Stimulated activated CD4-positive, alpha-beta T cell treated with anti-CD3 and anti-CD28 coated beads, Interleukin-12 subunit alpha, Interleukin-12 subunit beta, amount 100 ng/mL, for 4 hours (primary cell): Measurements from ENCODE around the gene GRK1.

Source experiments
- DNase-seq: peaks from one replicate; pipeline ENCODE4 v3.0.0-alpha.2; 2020

The GRK1 gene

DNA sequence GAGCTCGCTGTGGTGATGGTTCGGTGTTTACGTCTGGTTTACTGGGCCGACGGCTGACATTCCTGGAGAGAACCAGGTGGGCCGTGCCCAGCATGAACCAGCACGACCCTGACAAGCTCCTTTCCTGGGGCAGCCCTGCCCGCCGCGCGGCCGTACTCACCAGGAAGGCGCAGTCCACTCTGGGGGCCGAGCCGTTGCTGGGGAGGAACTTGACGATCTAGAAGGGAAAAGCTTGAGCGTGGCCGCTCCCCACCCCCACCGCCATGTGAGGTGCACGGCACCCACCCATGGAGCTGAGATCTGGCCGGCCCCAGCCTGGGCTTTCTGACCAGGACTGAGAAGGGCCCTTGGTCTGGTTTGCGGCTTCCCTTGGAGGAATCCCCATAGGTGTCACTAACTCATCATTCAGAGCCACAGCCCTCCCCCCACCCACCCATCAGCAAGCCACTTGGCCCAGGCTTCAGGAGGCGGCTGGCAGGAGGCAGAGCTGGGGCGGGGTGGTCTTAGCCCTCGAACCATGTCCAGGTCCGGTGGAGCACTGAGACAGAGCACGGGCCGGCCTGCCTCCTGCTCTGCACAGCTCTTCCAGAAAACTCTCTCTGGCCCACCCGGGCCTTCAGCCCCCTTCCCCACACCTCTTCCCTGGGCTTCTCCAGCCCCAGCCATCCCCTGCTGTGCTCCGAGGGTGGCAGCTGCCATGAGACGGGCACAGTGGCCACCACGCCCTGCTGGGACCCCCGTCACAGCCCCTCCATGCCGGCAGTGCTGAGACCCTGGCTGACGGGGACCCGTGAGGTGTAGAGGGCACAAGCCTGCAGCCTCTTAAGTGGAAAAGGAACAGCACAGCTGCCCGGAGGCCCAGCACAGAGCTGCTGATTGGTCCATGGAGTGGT, 15.3 kb upstream of the GRK1 start:
- DNase-seq = no peak

DNA sequence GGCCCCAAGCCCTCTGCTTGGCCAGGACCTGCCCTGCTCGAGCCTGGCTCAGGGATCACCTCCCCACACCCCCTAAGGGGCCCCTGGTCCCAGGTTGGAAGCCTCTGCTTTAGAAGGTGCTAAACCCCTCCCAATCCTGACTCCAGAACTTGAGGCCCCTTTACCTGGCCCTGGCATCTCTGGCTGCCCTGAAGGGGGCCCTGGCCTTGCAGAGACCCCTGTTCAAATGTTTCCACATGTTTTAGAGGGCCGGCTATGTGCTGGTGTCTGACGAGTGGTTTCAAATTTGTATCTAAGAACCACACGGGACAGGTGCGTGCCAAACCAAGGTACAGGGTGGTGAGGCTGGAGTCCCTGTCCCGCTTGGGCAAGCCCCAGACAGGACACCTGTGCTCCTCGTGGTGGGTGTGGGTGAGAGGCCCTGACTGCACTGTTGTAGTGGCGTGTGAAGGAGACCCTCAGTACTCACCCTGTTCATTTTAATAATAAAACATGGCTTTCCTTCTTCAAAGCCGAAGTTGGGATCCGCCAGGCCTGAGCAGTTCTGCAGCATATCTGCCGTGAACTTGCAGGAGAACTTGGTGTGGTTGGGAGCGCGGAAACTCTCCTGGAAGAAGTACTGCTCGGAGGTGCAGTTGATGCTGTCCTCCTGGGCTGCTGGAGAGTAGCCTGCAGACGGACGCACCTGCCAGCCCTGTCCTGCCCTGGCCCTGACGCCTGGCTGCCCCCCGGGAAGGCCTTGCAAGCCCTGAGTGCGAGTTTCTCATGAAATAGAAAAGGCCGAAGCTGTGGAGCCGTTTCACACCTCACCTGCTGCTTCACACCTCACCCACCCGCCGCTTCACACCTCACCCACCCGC, 14.4 kb upstream of the GRK1 start:
- no peak for DNase-seq

DNA sequence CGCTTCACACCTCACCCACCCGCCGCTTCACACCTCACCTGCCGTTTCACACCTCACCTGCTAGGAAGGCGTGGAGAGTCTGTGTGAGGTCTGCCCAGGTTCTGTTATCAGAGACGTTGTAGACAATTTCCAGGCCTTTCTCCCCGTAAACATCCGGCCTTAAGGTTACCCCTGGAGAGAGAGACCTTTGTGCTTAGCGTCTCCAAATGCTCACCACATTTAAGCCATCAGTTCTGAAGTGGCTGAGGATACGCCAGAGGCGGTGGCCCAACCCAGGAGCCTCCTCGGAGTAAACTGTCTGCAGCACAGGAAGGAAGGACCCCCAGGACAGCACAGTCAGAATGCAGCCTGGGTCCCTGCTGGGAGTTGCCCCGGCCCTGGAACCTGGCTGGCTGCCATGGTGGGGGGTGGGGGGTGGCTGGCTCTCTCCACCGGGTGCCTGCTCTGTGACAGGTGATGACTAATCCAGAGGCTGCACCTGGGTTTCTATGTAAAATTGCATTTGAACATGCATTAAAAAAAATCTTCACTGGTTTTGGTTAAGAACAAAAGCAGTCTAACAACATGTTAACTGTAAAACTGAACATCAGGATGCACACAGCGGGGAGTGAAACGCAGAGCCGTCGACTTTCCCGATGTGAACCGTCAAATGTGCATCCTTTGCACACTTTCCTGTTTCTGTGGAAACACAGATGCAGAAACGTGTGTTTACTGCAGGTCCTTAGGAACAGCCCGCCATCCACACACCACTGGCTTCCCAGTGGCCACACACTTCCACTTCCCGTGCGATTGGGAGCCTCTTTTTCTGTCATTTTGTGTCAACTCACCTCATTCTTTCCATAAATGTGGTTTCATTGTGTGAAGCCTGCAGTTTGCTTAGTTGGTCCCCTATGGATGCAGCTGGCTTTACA, 13.5 kb upstream of the GRK1 start:
- DNase-seq = no peak

DNA sequence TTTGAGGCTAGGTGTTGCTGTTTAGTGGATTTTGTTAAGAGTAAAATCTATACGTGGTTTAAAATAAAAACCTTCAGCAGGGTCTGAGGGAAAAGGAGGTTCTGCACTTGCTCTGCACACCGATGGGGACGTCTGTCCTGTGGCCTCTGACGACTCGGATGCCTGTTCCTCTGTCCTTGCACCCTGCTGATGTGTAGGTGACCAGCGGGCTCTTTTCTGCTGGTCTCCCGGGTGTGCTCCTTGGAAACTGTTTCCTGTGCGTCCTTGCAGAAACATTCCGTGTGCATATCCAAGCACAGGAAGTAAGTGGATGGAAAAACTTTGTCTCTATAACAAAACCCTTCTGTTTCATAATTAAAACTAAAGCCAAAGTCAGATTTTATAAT, 12.9 kb upstream of the GRK1 start:
- DNase-seq = no peak

DNA sequence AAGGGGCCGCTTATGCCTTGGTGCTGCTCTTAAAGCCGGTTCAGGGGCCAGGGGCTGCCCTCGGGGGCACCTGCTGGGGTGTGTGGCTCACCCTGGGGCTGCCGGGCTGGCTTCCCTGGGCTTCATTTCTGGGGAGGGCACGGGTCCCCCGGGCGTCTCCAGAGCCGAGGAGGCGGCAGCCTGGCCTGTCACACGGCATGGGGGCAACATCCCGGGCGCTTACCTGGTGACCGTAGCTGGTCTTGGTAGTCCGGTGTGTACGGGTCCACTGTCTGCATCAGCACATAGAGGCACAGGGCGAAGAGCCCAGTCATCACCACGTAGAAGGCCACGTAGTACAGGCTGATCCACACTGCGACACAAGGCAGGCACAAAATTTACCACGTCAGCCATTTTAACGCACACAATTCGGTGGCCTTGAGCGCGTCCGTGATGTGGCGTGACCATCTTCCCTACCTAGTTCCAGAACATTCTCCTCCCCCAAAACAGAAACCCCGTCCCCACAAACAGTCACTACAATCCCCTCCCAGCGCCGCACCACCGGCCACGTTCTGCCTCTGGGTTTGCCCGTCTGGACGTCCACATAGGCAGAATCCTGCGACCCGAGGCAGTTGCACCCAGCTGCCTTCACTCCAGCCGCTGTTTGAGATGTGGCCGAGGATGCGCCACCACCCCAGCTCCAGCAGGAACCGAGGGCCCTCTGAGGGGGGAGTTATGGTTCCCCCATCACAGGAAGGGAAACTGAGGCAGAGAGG, 12.3 kb upstream of the GRK1 start:
- DNase-seq = no peak

DNA sequence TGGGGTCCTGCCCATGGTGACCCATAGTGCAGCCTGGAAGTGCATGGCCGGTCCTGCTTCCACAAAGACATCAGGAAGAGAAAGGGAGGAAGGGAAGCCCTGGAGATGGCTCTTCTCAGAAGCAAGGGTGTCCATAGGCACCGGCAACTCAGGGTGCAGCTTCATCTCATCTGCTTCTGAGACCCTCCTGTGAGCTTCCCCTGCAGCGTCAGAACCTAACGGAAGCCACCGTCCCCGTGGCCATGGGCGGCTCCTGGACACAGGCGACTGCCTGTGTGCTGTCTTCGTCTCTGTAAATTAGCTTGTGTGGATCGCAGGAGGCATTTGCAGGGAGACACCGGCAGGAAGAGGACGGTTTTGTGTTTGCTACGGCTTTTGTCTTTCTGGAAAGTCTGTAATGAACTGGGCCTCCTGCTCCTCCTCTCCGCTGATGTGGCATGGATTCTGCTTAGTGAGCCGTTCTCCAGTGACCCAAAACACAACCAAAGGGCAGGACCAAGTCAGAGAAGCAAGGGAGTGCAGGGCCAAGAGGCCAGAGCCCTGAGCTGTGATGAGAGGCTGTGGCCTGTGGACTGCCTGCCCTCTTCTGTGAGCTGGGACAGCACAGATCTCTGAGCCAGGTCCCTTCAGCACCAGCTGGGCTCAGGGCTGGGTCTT, 11.5 kb upstream of the GRK1 start:
- DNase-seq = no peak

DNA sequence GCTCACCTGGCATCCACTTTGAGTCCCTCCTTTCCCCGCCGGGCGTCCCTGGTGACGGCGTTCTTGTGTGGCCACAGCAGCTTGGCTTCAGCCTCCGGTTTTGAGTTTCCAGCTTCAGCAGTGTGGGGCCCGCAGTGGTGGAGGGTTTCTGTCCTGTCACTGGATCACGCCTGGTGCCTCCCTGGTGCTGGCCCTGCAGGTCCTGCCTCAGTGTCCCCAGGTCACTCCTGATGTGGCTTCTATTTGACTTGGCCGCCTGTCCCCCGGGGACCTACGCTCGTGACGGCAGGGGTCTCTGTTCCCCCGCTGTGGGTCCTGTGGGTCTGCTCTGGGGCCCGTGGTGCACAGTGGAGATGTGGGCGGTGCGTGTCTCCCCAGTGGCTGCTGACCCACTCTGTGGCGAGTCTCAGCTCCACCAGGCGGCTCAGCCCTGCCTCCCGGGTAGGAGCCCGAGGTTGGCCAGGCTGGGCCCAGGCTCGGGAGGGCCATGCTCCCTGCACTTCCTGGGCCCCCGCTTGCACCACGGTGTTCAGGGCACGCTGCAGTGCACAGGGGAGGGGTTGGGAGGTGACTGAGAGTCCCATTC, 10.9 kb upstream of the GRK1 start:
- DNase-seq = no peak

DNA sequence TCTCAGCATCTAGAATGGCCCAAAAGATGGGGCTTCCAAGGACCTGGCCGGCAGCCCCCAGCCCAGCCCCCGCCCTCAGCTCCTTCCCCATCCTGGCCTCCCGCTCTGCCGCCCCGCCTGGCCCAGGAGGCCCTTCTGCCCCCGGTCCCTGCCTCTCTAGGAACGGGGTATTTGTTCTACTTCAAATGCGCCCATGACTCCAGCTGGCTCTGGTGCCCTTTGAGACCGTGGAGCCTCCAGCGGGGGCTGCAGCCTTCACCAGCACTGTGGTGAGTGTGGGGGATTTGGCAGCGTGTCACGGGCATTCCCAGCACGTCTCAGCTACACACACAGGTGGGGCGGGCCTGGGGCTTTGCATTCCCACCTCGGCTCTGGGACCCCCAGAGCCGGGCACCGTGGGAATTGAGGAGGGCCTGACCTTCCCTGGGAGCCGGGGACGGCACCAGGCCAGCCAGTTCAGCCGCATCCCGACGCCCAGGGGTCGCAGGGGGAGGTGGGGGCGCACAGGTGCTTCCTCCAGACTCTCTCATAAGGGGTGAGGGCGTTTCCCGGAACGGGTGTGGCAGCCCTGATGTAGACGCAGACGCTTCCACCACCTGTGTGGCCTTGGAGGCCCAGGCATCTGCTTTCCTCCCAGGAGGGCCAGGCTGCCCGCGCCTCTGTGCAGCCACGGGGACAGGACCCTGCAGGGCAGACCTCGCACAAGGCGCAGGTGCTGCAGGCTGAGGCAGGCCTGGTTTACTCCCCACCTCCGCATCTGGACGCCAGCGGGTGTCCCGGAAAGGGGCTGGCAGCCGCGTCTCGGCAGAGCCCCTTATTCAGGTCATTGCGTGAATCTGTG, 10.0 kb upstream of the GRK1 start:
- no peak for DNase-seq

DNA sequence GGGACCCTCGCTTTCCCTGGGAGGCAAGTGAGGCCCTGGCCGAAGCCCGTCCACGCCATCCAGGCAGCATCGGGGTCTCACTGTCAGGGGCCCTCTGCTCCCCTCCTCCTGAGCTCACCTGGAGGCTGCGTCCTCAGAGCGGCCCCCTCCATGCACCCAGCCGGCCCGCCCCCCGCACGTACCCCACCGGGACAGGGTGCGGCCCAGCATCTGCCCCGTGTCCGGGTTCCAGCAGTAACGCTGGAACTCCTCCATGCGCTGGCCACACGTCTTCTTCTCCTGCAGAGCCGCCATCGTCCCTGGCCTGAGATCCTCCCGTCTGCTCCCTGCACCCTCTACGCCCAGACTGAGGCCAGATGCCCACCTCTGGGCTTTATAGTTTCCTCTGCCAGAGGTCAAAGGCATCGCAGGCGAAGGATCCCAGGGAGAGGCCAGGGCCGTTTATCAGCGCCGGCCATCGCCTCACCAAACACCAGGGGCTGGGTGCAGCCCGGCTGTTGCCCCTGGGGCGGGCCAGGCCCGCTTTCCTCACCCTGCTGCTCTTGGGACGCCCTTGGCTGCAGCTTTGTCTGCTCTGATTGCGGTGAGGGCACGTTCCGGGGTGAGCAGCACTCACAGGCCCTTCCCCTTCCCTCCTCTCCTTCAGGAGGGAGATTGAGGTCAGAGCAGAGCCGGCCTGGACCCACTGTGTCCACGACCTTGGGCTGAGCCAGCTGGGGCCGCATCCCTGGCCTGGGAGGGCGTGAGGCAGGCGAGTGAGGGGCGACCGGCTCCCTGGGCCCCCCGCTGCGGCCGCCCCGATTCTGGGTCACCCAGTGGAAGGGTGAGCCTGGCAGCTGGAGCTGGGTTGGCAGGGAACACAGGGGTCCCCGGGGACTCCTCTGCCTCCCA, 8.9 kb upstream of the GRK1 start, which contains the start of gene ATP4B:
Gene ATP4B, minus strand, starts transcription at position 348 of the 891 bp plus-strand sequence. Its CDS starts 54 bp downstream, at position 294.
- DNase-seq = no peak

DNA sequence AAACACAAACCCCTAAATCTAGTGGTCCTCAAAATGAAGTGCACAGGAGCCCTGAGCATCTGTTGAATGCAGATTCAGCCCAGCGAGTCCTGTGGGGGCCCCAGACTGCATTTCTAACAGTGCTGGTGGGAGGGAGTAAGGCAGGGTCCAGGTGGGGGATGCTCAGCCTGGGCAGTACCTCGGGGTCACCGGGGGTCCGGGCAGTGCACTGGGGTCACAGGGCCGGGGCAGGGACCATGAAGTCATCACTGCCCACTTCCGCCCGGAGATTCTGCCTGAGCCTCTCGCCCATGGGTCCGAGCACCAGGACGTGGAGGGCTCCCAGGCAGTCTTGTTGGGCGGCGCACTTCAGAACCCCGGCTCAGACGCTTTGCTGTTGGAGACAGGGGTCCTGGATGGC, 8.2 kb upstream of the GRK1 start:
- DNase-seq = no peak

DNA sequence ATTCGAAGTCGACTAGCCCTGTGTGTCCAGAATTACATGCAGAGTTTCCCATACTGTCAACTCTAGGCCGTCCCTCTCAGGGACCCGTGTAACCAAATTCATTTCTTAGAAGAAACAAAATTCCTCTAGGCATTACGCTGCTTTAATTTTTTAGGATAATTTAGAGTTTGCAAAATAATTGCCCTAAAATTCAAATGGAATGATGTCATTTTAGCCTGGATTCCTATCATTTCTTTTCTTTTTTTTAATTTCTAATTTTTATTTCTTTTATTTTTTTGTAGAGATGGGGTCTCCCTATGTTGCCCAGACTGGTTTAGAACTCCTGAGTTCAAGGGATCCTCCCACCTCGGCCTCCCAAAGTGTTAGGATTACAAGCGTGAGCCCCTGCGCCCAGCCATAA, 7.7 kb upstream of the GRK1 start:
- no peak for DNase-seq

DNA sequence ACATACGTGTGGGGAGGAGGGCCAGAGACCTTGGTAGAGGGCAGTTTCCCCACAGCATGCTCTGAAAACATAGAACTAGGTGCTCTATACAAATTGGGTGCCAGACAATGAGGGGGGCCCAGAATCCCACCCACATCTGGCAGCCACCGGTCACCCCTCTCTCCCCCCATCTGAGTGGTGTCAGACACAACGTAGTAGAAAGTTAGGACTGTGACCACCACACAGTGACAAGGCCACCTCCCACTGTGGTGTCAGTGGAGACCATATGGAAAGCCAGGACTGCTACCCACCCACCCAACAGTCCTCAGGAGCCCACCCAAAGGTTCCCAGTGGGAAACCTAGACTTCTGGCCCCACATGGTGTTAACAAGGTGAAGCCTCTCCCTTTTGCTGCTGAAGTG, 7.0 kb upstream of the GRK1 start:
- DNase-seq = no peak

DNA sequence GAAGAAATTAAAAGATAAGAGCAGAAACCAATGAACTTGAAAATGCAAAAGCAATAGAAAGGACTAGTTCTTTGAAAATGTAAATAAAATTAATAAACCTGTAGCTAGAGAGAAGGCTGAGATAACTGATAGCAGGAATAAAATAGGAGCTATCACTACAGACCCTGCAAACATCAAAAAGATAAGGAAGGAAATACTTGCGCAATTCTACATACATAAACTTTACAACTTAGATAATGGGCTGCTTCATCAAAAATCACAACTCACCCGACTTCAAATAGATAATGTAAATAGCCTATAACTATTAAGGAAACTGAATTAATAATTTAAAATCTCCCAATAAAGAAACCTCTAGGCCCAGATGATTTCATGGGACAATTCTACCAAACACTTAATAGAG, 5.5 kb upstream of the GRK1 start:
- no peak for DNase-seq

DNA sequence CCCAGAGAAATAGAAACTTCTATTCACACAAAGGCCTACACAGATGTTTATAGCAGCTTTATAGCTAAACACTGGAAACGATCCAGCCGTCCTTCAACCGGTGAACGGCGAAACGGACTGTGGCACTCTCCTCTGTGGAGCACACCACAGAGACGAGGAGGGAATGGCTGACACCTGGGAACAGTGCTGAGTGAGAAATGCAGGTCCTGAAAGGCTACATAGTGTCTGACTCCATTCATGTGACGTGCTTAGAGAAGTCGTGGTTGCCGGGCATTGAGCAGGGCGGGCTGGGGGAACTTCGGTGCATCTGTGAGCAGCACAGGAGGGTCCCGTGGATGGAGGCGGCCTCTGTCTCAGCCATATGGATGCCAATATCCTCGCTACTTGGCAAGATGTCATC, 3.1 kb upstream of the GRK1 start:
- DNase-seq = no peak

DNA sequence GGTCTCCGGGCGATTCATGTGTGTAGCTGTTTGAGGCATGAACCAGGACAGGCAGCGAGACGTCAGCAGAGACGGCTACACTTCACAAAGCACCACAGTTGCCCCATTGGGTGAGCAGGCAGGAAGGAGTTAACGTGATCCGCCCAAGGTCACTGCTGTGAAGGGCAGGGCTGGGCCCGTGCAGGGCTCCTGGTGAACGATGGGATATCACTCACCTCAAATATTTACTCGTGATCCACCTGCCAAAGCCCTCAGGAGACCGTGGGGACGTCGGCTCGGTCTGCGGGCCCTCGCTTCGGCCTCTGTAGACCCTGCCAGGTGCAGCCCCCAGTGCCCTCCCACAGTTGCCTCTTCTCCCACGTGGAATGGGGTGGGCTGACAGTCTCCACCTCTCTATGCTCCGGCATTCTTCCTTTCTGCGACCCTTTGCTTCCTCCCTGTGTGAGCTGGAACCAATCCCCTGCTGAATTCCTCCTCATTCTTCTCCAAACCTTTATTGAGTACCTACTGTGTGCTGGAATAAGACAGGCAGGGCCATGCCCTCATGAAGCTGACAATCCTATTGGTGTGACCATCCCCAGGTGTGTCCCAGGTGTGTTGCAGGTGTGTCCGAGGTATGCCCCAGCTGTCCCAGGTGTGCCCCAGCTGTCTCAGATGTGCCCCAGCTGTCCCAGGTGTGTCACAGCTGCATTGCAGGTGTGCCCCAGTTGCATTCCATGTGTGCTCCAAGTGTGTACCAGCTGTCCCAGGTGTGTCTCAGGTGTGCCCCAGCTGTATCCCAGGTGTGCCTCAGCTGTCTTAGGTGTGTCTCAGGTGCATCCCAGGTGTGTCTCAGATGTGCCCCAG, 2.0 kb upstream of the GRK1 start:
- DNase-seq = no peak

DNA sequence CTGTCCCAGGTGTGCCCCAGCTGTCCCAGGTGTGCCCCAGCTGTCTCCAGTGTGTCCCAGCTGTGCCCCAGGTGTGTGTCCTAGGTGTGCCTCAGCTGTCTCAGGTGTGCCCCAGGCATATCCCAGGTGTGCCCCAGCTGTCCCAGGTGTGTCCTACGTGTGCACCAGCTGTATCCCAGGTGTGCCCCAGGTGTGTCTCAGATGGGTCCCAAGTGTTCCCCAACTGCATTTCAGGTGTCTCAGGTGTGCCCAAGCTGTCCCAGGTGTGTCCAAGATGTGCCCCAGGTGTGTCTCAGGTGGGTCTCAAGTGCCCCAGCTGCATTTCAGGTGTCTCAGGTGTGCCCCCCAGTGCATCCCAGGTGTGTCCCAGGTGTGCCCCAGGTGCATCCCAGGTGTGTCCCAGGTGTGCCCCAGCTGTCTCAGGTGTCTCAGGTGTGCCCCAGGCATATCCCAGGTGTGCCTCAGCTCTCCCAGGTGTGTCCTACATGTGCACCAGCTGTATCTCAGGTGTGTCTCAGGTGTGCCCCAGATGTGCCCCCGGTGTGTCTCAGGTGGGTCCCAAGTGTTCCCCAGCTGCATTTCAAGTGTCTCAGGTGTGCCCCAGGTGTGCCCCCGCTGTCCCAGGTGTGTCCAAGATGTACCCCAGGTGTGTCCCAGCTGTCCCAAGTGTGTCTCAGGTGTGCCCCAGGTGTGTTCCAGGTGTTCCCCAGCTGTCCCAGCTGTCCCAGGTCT, 1.3 kb upstream of the GRK1 start:
- no peak for DNase-seq

DNA sequence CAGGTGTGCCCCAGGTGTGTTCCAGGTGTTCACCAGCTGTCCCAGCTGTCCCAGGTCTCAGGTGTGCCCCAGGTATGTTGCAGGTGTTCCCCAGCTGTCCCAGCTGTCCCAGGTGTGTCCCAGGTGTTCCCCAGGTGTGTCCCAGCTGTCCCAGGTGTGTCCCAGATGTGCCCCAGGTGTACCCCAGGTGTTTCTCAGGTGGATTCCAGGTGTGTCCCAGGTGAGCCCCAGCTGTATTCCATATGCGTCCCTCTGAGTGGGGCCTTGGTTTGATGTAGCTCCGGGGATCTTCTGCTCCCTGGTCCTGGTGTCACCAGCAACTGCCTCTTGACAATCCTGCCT, 719 bp upstream of the GRK1 start:
- DNase-seq = no peak
